Liver (tissue), 9 donors: ENCODE measurements around the gene SH3PXD2A. TPM values are rescaled to one million over a fixed set of nuclear protein-coding genes. Genes with fewer than 3 reads are reported as not detected.

Source experiments
- DNase-seq: peaks from one replicate; pipeline ENCODE4 v3.0.0-alpha.2; 2017; ENCODE audit warnings: low spot score
- H3K27ac ChIP-seq, 2 donors: one replicate each; pipeline ENCODE4 v1.7.0; 2013; ENCODE audit warnings: inconsistent platforms in 2 of 2, low read length in 2 of 2, control low read depth in 1 of 2, low read depth in 1 of 2, mild to moderate bottlenecking in 1 of 2
- H3K27me3 ChIP-seq, 4 donors: one replicate each; pipeline versions ENCODE4 v1.6.1 to v1.7.0; 2013; ENCODE audit warnings: low read length in 3 of 4, inconsistent platforms in 1 of 4, mild to moderate bottlenecking in 1 of 4, moderate library complexity in 1 of 4; ENCODE audit not compliant: control insufficient read depth in 4 of 4, insufficient read depth in 4 of 4
- H3K36me3 ChIP-seq, 4 donors: one replicate each; pipeline versions ENCODE4 v1.6.1 to v1.7.0; 2013; ENCODE audit warnings: low read length in 3 of 4, mild to moderate bottlenecking in 3 of 4, low read depth in 1 of 4, moderate library complexity in 1 of 4; ENCODE audit not compliant: control insufficient read depth in 4 of 4, insufficient read depth in 3 of 4
- H3K4me1 ChIP-seq, 4 donors: one replicate each; pipeline versions ENCODE4 v1.6.1 to v1.7.0; 2013; ENCODE audit warnings: low read length in 3 of 4, mild to moderate bottlenecking in 3 of 4, moderate library complexity in 1 of 4; ENCODE audit not compliant: control insufficient read depth in 4 of 4, insufficient read depth in 4 of 4
- H3K4me3 ChIP-seq, 3 donors: one replicate each; pipeline versions ENCODE4 v1.6.1 to v1.7.0; 2013; ENCODE audit warnings: low read length in 3 of 3, control low read depth in 1 of 3, low read depth in 1 of 3, mild to moderate bottlenecking in 1 of 3
- H3K9ac ChIP-seq, 2 donors: one replicate each; pipeline ENCODE4 v1.7.0; 2013; ENCODE audit warnings: low read length in 2 of 2, mild to moderate bottlenecking in 2 of 2, moderate library complexity in 2 of 2, control low read depth in 1 of 2, low read depth in 1 of 2
- H3K9me3 ChIP-seq, 4 donors: one replicate each; pipeline versions ENCODE4 v1.6.1 to v1.7.0; 2013; ENCODE audit warnings: low read length in 3 of 4; ENCODE audit not compliant: control insufficient read depth in 4 of 4
- EGR1 ChIP-seq, 2 donors: IDR thresholded peaks; 2 replicates each; pipeline ENCODE4 v1.6.1; 2016 to 2018; ENCODE audit warnings: antibody characterized with exemption in 2 of 2, low read depth in 2 of 2
- FOXA1 ChIP-seq: IDR thresholded peaks from 2 replicates; pipeline ENCODE4 v1.6.1; 2016; ENCODE audit warnings: antibody characterized with exemption
- FOXA2 ChIP-seq: IDR thresholded peaks from 2 replicates; pipeline ENCODE4 v1.6.1; 2016; ENCODE audit warnings: antibody characterized with exemption
- GABPA ChIP-seq, 2 donors: IDR thresholded peaks in 1 of 2; conservative IDR thresholded peaks in 1 of 2; 2 replicates each; pipeline ENCODE4 v1.6.1; 2016; ENCODE audit warnings: antibody characterized with exemption in 2 of 2, mild to moderate bottlenecking in 1 of 2, moderate library complexity in 1 of 2
- HNF4A ChIP-seq, 2 donors: conservative IDR thresholded peaks; 2 replicates each; pipeline ENCODE4 v1.6.1; 2016; ENCODE audit warnings: antibody characterized with exemption in 2 of 2, mild to moderate bottlenecking in 2 of 2
- HNF4G ChIP-seq: IDR thresholded peaks from 2 replicates; pipeline ENCODE4 v1.6.1; 2016; ENCODE audit warnings: antibody characterized with exemption
- JUND ChIP-seq, 2 donors: IDR thresholded peaks; 2 replicates each; pipeline ENCODE4 v1.6.1; 2016; ENCODE audit warnings: antibody characterized with exemption in 2 of 2
- NR2F2 ChIP-seq: IDR thresholded peaks from 2 replicates; pipeline ENCODE4 v1.6.1; 2016; ENCODE audit warnings: antibody characterized with exemption
- RAD21 ChIP-seq, 2 donors: IDR thresholded peaks; 2 replicates each; pipeline ENCODE4 v1.6.1; 2016; ENCODE audit warnings: antibody characterized with exemption in 2 of 2, mild to moderate bottlenecking in 2 of 2
- RXRA ChIP-seq, 2 donors: IDR thresholded peaks; 2 replicates each; pipeline ENCODE4 v1.6.1; 2017 to 2018; ENCODE audit warnings: antibody characterized with exemption in 2 of 2, mild to moderate bottlenecking in 1 of 2
- SP1 ChIP-seq: IDR thresholded peaks from 2 replicates; pipeline ENCODE4 v1.6.1; 2018; ENCODE audit warnings: antibody characterized with exemption, mild to moderate bottlenecking
- TAF1 ChIP-seq: conservative IDR thresholded peaks from 2 replicates; pipeline ENCODE4 v1.6.1; 2016; ENCODE audit warnings: antibody characterized with exemption, mild to moderate bottlenecking
- YY1 ChIP-seq: IDR thresholded peaks from 2 replicates; pipeline ENCODE4 v1.6.1; 2016; ENCODE audit warnings: antibody characterized with exemption, mild to moderate bottlenecking
- WGBS: extraction: QIAGEN DNeasy Blood & Tissue Kit; methylation state at CpG from one replicate; pipeline ENCODE4 v1.1.7; 2013; 5-methylcytosine and 5-hydroxymethylcytosine counted together
- polyA plus RNA-seq, 2 donors: library from polyadenylated mRNA; stranded (reverse) in 1 of 2; unstranded in 1 of 2; fragments of 200-250 nt in 1 of 2; fragments of >200 nt in 1 of 2; fragmentation: Nextera tagmentation in 1 of 2; extraction: Ambion mirVana in 1 of 2; gene quantifications; one replicate each; pipeline versions ENCODE4 v1.2.1 to v1.2.3, GENCODE V29; 2013 to 2015
- total RNA-seq, 2 donors: library from RNA; depleted of rRNA; stranded (reverse); fragments of >200 nt; gene quantifications; one replicate each; pipeline ENCODE4 v1.2.3, GENCODE V29; 2014
- TF ChIP-seq, protein P1 (sequence below): IDR thresholded peaks from 2 replicates; pipeline ENCODE4 v1.6.1; 2016; ENCODE audit warnings: antibody characterized with exemption
- TF ChIP-seq, protein P2 (sequence below): IDR thresholded peaks from 2 replicates; pipeline ENCODE4 v1.6.1; 2016; ENCODE audit warnings: antibody characterized with exemption, mild to moderate bottlenecking
- TF ChIP-seq, protein P3 (sequence below): IDR thresholded peaks from 2 replicates; pipeline ENCODE4 v1.6.1; 2016; ENCODE audit warnings: antibody characterized with exemption
- TF ChIP-seq, protein P4 (sequence below): IDR thresholded peaks from 2 replicates; pipeline ENCODE4 v1.6.1; 2016; ENCODE audit warnings: antibody characterized with exemption
- TF ChIP-seq, protein P5 (sequence below): fragments of 150-350 bp; IDR thresholded peaks from 2 replicates; pipeline ENCODE4 v1.5.1; 2017; ENCODE audit warnings: improper control_type of control experiment, low read depth, low read length; ENCODE audit not compliant: missing input control
- donor health status: healthy.
- donor health status: healthy.
- donor health status: healthy.
- donor health status: healthy.
- donor health status: healthy.

The SH3PXD2A gene
- total and polyA plus RNA-seq, 4 donors: 0.82 to 5.5 (median 3.9) TPM

DNA sequence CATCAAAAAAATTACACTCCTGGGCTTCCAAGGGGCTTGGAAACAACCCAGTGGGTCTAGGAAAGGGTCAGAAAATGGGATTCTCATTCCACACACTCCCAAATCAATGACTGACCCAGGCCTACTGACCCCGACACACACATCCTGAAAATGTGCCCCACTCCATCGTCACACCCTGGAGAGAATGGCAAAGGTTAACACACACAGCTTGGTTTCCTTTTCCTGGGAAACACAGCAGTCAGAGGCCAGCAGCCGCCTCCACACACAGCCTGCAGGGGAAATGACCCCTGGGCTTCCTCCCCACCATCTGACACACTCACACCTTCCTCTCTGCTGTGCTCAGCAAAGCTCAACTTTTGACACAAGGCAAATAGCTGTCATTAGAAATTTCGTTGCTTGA lies 42.9 kb downstream of the SH3PXD2A start:
- H3K4me1 ChIP-seq: peaks cover 8 to 31% (median 26%) of the 10 kb centered on the region in 4 donors
- no peaks in the 10 kb centered on the region for H3K27me3 ChIP-seq
- 15% methylated on average over 4 of the region's 4 CpGs for WGBS
- no peaks in the 10 kb centered on the region for H3K36me3 ChIP-seq
- H3K9ac ChIP-seq: no peak overlapping the region
- DNase-seq: no peak
- peak overlapping the region; percentile 52 to 81 for H3K27ac ChIP-seq
- no peak overlapping the region for H3K4me3 ChIP-seq
- no peaks in the 10 kb centered on the region for H3K9me3 ChIP-seq
- TF ChIP-seq FOXA1: no peak
- TF ChIP-seq SP1: peak; percentile 50
- TF ChIP-seq, protein P1, sequence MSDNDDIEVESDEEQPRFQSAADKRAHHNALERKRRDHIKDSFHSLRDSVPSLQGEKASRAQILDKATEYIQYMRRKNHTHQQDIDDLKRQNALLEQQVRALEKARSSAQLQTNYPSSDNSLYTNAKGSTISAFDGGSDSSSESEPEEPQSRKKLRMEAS: peak; percentile 73
- TF ChIP-seq TAF1: no peak
- peak; percentile 99 for TF ChIP-seq NR2F2
- peak; percentile 30 to 46 for TF ChIP-seq RXRA (IDR thresholded peaks at IDR 0.05)

DNA sequence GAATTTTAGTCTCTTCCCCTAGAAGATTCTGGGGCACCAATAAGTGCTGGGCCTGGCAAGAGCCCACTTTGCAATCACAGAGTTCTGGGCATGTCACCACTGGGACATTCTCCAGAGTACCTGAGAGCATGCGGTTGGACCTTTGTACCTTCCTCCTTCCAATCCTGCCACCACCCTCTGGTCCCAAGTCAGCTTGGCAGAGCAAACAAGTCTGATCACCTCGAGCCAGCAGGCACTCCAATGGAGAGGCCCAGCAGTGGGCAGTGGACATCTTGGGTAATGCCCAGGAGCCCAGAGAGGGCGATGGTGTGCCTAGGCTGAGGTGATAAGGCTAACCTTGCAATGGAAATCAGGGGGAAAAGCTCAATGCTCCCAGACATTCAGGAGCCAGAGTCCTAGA lies 43.4 kb downstream of the SH3PXD2A start:
- no peak overlapping the region for H3K4me3 ChIP-seq
- WGBS: 21% methylated on average over 3 of the region's 3 CpGs
- TF ChIP-seq EGR1 (IDR thresholded peaks at IDR 0.05; ENCODE audit: low read depth in 2 of 2): peak in 1 of 2 donors; percentile 9
- no peak for TF ChIP-seq YY1
- TF ChIP-seq TAF1: no peak
- no peak for TF ChIP-seq NR2F2
- no peak for TF ChIP-seq FOXA2
- TF ChIP-seq GABPA (IDR thresholded peaks at IDR 0.05 in 1 of 2, conservative IDR thresholded peaks at IDR 0.05 in 1 of 2): no peak
- TF ChIP-seq, protein P2, sequence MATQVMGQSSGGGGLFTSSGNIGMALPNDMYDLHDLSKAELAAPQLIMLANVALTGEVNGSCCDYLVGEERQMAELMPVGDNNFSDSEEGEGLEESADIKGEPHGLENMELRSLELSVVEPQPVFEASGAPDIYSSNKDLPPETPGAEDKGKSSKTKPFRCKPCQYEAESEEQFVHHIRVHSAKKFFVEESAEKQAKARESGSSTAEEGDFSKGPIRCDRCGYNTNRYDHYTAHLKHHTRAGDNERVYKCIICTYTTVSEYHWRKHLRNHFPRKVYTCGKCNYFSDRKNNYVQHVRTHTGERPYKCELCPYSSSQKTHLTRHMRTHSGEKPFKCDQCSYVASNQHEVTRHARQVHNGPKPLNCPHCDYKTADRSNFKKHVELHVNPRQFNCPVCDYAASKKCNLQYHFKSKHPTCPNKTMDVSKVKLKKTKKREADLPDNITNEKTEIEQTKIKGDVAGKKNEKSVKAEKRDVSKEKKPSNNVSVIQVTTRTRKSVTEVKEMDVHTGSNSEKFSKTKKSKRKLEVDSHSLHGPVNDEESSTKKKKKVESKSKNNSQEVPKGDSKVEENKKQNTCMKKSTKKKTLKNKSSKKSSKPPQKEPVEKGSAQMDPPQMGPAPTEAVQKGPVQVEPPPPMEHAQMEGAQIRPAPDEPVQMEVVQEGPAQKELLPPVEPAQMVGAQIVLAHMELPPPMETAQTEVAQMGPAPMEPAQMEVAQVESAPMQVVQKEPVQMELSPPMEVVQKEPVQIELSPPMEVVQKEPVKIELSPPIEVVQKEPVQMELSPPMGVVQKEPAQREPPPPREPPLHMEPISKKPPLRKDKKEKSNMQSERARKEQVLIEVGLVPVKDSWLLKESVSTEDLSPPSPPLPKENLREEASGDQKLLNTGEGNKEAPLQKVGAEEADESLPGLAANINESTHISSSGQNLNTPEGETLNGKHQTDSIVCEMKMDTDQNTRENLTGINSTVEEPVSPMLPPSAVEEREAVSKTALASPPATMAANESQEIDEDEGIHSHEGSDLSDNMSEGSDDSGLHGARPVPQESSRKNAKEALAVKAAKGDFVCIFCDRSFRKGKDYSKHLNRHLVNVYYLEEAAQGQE: no peak
- TF ChIP-seq, protein P3, sequence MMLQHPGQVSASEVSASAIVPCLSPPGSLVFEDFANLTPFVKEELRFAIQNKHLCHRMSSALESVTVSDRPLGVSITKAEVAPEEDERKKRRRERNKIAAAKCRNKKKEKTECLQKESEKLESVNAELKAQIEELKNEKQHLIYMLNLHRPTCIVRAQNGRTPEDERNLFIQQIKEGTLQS: no peak
- peak; percentile 87 for TF ChIP-seq HNF4G
- TF ChIP-seq, protein P4, sequence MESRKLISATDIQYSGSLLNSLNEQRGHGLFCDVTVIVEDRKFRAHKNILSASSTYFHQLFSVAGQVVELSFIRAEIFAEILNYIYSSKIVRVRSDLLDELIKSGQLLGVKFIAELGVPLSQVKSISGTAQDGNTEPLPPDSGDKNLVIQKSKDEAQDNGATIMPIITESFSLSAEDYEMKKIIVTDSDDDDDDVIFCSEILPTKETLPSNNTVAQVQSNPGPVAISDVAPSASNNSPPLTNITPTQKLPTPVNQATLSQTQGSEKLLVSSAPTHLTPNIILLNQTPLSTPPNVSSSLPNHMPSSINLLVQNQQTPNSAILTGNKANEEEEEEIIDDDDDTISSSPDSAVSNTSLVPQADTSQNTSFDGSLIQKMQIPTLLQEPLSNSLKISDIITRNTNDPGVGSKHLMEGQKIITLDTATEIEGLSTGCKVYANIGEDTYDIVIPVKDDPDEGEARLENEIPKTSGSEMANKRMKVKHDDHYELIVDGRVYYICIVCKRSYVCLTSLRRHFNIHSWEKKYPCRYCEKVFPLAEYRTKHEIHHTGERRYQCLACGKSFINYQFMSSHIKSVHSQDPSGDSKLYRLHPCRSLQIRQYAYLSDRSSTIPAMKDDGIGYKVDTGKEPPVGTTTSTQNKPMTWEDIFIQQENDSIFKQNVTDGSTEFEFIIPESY: no peak
- TF ChIP-seq JUND (IDR thresholded peaks at IDR 0.05): peak; percentile 62 to 71
- TF ChIP-seq, protein P5, sequence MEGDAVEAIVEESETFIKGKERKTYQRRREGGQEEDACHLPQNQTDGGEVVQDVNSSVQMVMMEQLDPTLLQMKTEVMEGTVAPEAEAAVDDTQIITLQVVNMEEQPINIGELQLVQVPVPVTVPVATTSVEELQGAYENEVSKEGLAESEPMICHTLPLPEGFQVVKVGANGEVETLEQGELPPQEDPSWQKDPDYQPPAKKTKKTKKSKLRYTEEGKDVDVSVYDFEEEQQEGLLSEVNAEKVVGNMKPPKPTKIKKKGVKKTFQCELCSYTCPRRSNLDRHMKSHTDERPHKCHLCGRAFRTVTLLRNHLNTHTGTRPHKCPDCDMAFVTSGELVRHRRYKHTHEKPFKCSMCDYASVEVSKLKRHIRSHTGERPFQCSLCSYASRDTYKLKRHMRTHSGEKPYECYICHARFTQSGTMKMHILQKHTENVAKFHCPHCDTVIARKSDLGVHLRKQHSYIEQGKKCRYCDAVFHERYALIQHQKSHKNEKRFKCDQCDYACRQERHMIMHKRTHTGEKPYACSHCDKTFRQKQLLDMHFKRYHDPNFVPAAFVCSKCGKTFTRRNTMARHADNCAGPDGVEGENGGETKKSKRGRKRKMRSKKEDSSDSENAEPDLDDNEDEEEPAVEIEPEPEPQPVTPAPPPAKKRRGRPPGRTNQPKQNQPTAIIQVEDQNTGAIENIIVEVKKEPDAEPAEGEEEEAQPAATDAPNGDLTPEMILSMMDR: no peak
- peak; percentile 14 for TF ChIP-seq FOXA1
- TF ChIP-seq RXRA (IDR thresholded peaks at IDR 0.05): peak; percentile 36 to 52
- peak; percentile 70 for TF ChIP-seq SP1
- TF ChIP-seq RAD21 (IDR thresholded peaks at IDR 0.05): peak in 1 of 2 donors; percentile 51
- TF ChIP-seq HNF4A (conservative IDR thresholded peaks at IDR 0.05): peak; percentile 89 to 95
- TF ChIP-seq, protein P1: peak; percentile 56
- H3K36me3 ChIP-seq: no peaks in the 10 kb centered on the region
- peak overlapping the region; percentile 52 to 81 for H3K27ac ChIP-seq
- H3K4me1 ChIP-seq: peaks cover 8 to 31% (median 26%) of the 10 kb centered on the region in 4 donors
- H3K9ac ChIP-seq: no peak overlapping the region
- no peaks in the 10 kb centered on the region for H3K27me3 ChIP-seq
- no peak for DNase-seq
- no peaks in the 10 kb centered on the region for H3K9me3 ChIP-seq
